ENCODE measurements around the gene PCLO. TPM values are rescaled to one million over a fixed set of nuclear protein-coding genes. Genes with fewer than 3 reads are reported as not detected.

The PCLO gene
- total and polyA plus RNA-seq, 2 of the 8 experiments (the other 6 are each of a cell fraction or from before 2014, with no cell fraction given) = 1.5 to 3.2 TPM

GRCh38 chr7:83143107-83143506, 19.6 kb downstream of the PCLO start (continued):
- TF ChIP-seq BRCA1 (IDR thresholded peaks at IDR 0.05; ENCODE audit: low read depth, low read length) (no peak), CBX5 (IDR thresholded peaks at IDR 0.05; ENCODE audit: low read depth, low read length) (no peak)
